Stimulated activated CD8-positive, alpha-beta memory T cell treated with anti-CD3 and anti-CD28 coated beads, Interleukin-15, amount 100 ng/mL, for 48 hours (primary cell): ENCODE measurements around the gene PLEKHA5.
A peak's percentile ranks its signal among the peaks of the same experiment; 100 is the strongest.

Experiments
- DNase-seq, 2 donors: peaks; one replicate each; pipeline ENCODE4 v3.0.0-alpha.2; 2020; ENCODE audit warnings: low read depth in 2 of 2

Gene PLEKHA5

DNA sequence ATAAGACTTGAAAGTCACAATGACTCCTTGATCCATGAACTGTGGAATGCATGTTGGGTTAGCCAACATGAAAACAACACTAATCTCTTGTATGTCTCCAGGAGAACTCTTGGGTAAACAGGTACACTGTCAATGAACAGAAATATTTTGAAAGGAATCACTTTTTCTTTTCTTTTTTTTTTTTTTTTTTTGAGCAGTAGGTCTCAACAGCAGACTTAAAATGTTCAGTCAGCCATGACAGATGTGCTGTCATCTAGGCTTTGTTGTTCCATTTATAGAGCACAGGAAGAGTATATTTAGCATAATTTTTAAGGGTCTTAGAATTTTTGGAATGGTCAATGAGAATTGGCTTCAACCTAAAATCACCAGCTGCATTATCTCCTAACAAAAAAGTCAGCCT lies 2.3 kb upstream of the PLEKHA5 start:
- no peak for DNase-seq

DNA sequence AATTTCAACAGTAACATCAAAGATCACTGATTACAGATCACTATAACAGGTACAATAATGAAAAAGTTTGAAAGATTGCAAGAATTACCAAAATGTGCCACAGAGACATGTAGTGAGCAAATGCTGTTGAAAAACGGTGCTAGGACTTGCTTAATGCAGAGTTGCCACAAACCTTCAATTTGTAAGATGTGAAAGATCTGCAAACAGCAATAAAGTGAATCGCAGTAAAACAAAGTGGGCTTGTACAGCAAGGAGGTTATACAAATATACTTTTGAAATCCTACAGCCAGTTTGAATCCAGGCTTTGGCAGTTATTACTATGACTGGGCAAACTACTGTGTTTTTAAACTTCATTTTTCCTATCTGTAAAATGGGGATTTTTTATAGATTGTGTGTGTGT lies 1.0 kb upstream of the PLEKHA5 start:
- no peak for DNase-seq

DNA sequence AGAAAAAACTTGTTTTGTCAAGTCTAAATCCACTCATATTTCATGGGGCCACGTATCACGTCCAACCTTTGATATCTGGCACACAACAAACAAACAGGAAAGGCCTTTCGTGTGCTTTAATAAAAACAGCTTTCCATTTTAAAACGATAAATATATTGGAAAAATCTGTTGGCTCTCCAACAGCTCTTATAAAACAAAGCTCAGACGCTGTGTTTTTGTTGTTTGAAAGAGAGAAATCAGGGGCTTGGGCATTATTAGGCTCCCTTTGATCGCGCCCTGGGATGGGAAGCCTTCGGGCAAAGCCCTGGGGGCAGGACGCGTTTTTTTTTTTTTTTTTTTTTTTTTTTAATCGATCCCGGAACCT lies 429 bp upstream of the PLEKHA5 start:
- no peak for DNase-seq

DNA sequence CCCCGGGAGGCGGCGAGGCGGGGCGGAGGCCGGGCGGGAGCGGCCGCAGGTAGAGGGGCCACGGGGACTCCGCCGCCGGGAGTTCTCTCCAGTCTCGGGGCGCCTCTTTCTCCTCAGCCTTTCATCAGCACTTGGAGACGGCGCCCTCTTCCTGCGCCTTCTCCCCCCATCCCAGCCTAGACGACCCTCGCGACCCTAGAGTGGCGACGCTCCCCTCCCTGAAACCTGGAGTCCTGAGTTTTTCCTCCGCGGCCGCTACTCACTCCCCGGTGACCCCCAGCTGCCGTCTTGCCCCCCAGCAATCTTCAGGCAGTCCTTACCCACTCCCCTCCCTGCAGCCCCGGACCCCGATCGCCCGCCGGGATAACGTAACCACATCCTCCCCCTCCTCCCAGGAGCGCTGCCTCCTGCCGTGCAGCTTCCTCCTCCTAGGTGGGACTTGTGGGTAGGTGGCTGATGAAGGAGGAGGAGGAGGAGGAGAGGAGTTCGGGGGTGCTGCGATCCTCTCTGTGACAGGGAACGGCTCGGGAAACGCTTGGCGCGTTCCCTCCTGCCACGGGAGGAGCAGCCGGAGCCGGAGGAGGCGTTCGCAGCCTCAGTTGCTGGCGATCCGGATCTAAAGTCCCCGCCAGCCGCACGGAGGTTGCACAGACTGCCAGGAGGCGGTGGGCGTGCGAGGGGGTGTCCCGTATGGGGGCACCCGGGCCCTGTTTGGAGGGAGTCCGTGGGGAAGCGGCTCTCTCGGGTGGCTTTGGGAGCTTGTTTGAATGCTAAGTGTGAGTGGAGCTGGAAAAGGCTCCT lies 891 bp downstream of the PLEKHA5 start:
- peak in 1 of 2 donors; percentile 2 for DNase-seq

DNA sequence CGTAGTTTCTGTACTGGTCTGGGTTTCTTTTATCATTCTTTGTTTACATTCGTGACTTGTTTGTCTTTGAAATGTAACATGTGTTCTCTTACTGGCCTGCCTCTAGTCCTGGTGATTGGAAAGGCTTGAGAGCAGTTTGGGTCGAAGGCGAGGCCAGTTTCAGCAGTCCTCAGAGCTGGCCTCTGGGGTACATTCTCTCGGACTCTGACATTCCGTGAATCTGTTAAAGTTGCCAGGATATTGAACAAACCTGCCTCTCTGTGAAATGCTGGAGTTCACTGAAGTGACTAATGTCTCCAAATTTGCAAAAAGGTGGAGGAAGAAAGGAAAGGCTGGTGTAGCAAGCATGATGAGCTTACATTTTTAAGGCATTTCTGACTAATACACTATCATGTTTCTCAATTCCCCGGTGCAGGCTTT lies 1.5 kb downstream of the PLEKHA5 start:
- no peak for DNase-seq

DNA sequence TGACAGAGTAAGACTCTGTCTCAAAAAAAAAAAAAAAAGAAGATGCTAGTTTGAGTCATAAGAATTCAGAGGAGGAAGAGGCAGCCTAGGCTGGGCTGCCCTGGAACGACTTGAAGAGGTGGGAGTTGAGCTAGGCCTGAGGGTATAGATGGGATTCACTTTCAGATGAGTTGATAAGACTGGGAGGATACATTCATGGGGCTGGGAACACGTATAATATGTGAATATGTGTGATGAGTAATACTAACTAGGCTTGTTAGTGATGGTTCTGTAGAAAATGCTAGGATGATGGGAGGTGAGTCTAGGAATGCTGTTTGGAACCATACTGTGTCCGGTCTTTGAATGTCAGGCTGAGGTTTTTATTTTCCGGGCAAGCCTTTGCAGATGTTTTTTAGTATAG lies 9.0 kb downstream of the PLEKHA5 start:
- DNase-seq, result no peak

DNA sequence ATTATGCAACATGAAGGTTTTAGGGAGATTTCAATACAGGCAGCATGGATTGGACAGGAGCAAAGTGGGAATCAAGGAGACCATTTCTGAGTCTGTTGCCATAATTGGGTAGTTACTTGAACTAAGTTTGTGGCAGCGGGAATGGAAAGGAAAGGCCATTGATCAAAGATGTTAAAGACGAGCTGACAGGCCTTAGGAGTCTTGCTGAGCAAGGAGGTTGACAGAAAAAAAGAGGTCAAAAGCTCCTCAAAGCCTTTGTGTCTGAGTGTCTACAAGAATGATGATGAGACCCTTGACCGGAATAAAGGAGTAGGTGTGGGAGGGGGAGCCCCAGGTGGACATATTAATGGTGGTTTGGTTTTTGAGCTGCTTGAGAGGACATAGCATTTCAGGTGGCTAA lies 9.4 kb downstream of the PLEKHA5 start:
- DNase-seq, result no peak

DNA sequence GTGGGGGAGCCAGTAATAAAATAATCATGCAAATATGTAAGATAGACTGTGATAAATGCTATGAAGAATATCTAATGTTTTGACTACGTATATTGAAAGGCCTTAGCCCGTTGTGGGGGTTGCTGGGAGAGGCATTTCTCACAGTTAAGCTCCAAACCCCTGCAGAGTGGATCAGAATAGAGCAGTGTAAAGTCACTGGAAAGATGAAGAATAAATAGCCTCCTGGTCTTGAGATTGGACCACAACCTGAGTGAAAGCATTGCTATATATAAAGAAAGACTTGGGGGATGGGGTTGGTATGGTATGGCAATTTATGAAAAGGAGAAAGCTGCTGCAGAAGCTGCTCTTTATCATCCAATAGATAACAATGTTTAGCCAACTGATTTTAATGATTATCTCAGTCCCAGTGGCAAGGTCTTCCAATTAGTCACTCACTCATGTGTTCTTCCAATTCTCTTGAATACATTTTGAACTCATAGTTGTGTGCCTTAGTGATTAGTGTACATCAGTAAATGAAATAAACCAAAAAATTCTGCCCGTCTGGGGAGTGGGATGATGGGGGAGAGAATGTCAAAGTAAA lies 10.2 kb downstream of the PLEKHA5 start:
- no peak for DNase-seq

GRCh38 chr12:19140381-19141236 lies 11.1 kb downstream of the PLEKHA5 start:
- DNase-seq, result no peak

GRCh38 chr12:19142499-19142898 lies 13.0 kb downstream of the PLEKHA5 start:
- no peak for DNase-seq

GRCh38 chr12:19144287-19144686 lies 14.8 kb downstream of the PLEKHA5 start:
- DNase-seq, result no peak

DNA sequence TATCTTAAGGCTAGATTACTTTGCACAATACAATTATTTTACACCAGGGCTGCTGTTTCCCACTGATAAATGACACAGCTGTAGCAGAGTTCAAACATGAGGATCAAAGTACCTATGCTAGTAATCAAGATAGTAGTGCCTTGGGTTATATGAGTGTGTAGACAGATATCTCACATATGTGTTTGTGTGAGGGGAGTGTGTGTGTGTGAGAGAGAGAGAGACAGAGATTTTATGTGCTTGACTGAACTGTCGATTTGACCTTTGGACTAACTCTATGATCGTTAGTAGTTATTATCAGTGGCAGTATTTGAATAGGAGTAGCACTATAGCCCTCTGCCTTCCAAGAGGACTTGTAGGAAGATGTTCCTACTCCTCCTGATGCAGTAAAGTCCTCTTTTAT lies 15.5 kb downstream of the PLEKHA5 start:
- no peak for DNase-seq

GRCh38 chr12:19148860-19149259 lies 19.3 kb downstream of the PLEKHA5 start:
- DNase-seq, result no peak

DNA sequence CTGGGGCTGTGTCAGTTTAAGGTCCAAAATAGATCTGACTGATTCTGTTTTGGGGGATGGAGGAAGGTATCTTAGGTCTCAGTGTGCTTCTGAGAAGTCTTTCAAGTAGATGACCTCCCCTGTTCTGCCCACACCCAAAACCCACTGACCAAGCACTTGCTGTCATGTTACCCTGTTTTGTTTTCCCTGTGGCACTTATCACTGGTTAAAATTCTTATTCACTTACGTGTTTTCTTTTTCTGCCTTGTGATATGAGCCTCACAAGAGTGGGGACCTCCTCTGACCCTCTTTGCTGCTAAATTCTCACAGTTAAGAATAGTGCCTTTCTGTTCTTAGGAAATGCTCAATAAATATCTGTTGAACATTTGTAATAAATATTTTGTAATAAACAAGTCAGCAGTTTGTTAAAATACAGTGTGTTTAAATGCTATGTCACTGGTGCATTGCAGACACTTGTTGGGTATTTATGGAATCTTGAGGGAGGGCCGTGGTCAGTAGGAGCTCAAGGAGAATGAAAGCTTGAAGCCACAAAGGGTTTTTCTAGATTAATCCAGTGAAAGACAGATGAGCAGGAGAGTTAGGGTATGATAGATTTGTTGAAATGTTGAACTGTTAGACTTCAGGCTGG lies 20.9 kb downstream of the PLEKHA5 start:
- no peak for DNase-seq

- DNase-seq, result no peak
Measured at GRCh38 chr12:19151298-19151697, 21.8 kb downstream of the PLEKHA5 start.

DNA sequence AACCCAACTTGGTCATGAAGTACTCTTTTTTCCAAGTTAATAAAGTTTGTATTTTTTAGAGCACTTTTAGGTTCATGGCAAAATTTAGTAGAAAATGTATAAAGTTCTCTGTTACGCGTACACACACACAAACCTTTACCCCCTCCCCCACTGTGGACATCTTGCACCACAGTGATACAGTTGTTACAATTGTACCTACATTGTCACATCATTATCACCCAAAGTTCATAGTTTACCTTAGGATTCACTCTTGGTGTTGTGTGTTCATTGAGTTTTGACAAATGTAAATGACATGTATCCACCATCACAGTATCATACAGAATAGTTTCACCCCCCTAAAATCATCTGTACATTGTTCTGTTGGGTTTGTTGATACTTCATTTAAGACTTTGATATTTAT lies 23.9 kb downstream of the PLEKHA5 start:
- DNase-seq, result no peak

- no peak for DNase-seq
Measured at GRCh38 chr12:19154686-19155085, 25.2 kb downstream of the PLEKHA5 start.

DNA sequence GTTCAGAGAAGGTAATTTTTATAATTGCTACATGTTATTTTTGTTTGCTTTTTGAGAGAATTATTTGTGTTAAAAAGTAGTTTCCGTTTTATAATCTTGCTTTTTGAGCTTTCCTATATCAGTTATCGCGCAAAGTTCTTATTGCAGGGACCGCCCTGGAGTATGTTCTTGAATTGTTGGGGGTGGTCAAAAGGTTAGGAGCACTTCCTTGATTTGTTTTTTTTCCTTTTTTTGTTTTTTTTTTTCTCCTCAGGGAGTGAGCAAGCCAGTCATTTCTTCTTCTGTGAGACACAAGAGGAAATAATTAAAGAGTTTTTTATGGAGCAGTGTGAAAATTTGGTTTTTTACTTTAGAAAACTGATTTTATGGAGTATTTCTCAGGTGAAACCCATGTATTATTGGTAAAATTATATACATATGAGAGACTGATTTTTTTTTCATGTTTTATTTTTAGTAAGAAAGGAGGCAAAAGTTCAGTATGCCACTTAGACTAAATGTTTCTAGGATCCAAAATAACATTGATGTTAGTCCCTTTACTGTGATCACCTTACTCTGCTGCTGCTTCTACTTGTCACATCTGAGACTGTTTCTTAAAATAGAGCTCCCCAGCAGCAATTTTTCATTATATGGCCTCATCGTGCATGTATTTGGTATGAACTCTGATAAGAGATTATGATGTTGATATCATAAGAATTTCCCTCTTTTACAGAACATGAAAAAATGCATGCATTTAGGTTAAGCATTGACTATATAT lies 26.6 kb downstream of the PLEKHA5 start:
- no peak for DNase-seq

DNA sequence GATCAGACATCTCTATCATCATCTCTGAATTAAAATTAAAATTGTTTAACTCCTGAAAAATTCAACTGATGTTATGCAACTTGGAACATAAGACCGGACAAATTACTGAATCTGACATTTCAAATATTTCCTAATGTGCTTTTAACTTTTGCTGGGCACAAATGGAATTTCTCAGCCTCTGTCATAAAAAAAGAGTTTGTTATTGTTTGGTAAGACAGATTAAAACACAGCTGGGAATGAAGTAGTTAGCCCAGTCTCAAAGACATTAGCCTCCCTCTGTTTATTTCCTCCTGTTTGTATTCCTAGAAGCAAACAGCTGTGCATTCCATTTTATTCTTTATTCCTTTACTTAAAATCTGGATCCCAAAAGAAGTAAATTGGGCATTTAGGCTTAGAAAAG lies 29.4 kb downstream of the PLEKHA5 start:
- no peak for DNase-seq

DNA sequence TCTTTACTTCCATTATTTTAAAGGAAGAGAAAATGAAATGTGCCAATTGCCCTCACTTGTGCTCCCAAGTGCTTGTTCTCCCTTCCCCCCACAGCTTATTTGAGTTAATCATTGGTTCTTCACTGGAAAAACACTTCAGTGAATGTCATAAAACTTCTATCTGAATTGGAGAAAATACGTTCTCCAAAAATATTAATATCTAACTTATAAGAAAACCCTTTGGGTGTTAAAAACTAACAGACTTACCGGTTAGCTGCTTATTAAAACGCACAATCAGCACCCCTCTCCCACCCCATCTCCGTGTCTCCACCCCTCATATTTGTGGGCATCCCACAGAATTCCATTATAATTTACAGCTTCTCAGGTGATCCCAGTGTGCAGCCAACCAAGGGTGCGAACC lies 31.7 kb downstream of the PLEKHA5 start:
- no peak for DNase-seq

GRCh38 chr12:19165451-19165850 lies 35.9 kb downstream of the PLEKHA5 start:
- no peak for DNase-seq

DNA sequence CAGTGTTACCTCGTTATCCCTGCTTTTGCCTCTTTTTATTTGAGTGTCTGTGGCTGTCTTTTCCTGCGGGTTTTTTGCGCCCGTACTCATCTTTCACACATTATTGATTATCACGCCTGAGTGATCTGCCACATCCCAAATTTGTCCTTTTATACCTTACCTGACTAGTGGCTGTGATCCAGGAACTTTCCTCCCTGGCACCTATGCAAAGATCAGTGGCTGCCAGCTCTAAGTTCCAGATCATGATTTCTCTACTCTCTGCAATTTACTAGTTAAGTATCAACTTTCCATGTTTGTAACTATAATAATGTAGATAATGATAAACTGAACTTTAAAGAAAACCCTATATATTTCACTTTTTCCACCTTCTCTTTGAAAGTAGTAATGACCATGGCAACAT lies 36.9 kb downstream of the PLEKHA5 start:
- no peak for DNase-seq
